K562 (cell line): ENCODE results near the gene RAD1. TPM values are rescaled to one million over a fixed set of nuclear protein-coding genes. Genes with fewer than 3 reads are reported as not detected.

Source experiments
- ATAC-seq: fragments of 200-7000 bp; cut with Tn5 transposase; 3 replicates; pipeline ENCODE4 v1.9.1; 2020; ENCODE audit warnings: moderate library complexity
- BruUV-seq: library from RNA; stranded (reverse); fragments of 400-500 nt; replicated peaks from 2 replicates; lab custom pipeline; 2021; lab: Mats Ljungman, UMichigan
- CTCF ChIA-PET: fragments of 300-600 bp; formaldehyde crosslinking; extraction: SDS; loops from one replicate; lab custom pipeline; 2021; ENCODE audit warnings: low intra/inter-chr PET ratio; lab: Yijun Ruan, JAX
- POLR2A ChIA-PET: fragments of 300-600, 350-650 bp; sonication (Branson Sonifier 250); formaldehyde crosslinking; extraction: SDS; loops from one replicate; lab custom pipeline; 2021; ENCODE audit warnings: antibody characterized with exemption, inconsistent platforms; lab: Yijun Ruan, JAX
- DNase-seq, 4 experiments: peaks; one replicate each; pipeline versions ENCODE4 v3.0.0 to v3.0.0-alpha.2; 2011 to 2018; ENCODE audit warnings: low spot score in 3 of 4, mixed read lengths in 3 of 4; ENCODE audit errors: extremely low read depth in 1 of 4
- FAIRE-seq: peaks from 2 replicates; lab custom pipeline; 2011; peaks lifted over from hg19 to GRCh38; lab: Jason Lieb, UNC
- H2AFZ ChIP-seq: 2 replicates; pipeline ENCODE4 v1.6.0; 2011; ENCODE audit warnings: low read depth, low read length, control low read depth, inconsistent platforms
- H3K27ac ChIP-seq: fragments of 200-600 bp; 3 replicates; pipeline ENCODE4 v1.8.0; 2011; ENCODE audit warnings: low read depth, mild to moderate bottlenecking, control low read depth, inconsistent platforms, low read length, moderate library complexity, mixed read lengths; ENCODE audit errors: extremely low read depth
- H3K27me3 ChIP-seq, 2 experiments: fragments of 300-600 bp in 1 of 2; 2 replicates in 1 of 2; 3 replicates in 1 of 2; pipeline versions ENCODE4 v1.6.0 to v1.8.0; 2011; ENCODE audit warnings: inconsistent platforms in 2 of 2, low read length in 2 of 2, mild to moderate bottlenecking in 1 of 2, mixed read lengths in 1 of 2, moderate library complexity in 1 of 2; ENCODE audit not compliant: control insufficient read depth in 2 of 2, insufficient read depth in 2 of 2
- H3K36me3 ChIP-seq: fragments of 300-600 bp; 3 replicates; pipeline ENCODE4 v1.8.0; 2011; ENCODE audit warnings: mild to moderate bottlenecking, low read length, inconsistent platforms; ENCODE audit not compliant: control insufficient read depth, insufficient read depth
- H3K4me1 ChIP-seq, 2 experiments: fragments of 200-600 bp in 1 of 2; replicated peaks in 1 of 2; 2 replicates in 1 of 2; 3 replicates in 1 of 2; pipeline versions ENCODE4 v1.5.1 to v1.8.0; 2011; ENCODE audit warnings: inconsistent platforms in 2 of 2, low read length in 2 of 2, mild to moderate bottlenecking in 1 of 2, mixed read lengths in 1 of 2, moderate library complexity in 1 of 2; ENCODE audit not compliant: control insufficient read depth in 2 of 2, insufficient read depth in 2 of 2
- H3K4me2 ChIP-seq: 2 replicates; pipeline ENCODE4 v1.6.1; 2011; ENCODE audit warnings: low read length, control low read depth, inconsistent platforms, mixed read lengths; ENCODE audit not compliant: insufficient read depth
- H3K4me3 ChIP-seq: fragments of 200-600 bp; sonication (generic), shearing (Covaris generic); 2 replicates; pipeline ENCODE4 v1.5.1; 2016; ENCODE audit warnings: control low read depth, inconsistent platforms
- H3K79me2 ChIP-seq: fragments of 200-600 bp; 3 replicates; pipeline ENCODE4 v1.8.0; 2011; ENCODE audit warnings: low read length, inconsistent platforms; ENCODE audit not compliant: control insufficient read depth, insufficient read depth
- H3K9ac ChIP-seq, 2 experiments: 2 replicates each; pipeline versions ENCODE4 v1.6.0 to v1.6.1; 2011; ENCODE audit warnings: low read depth in 2 of 2, low read length in 2 of 2, control low read depth in 1 of 2, inconsistent platforms in 1 of 2, mild to moderate bottlenecking in 1 of 2, mixed read lengths in 1 of 2; ENCODE audit not compliant: insufficient read depth in 1 of 2
- H3K9me1 ChIP-seq: one replicate; pipeline ENCODE4 v1.6.0; 2011; ENCODE audit warnings: inconsistent platforms, mild to moderate bottlenecking, low read length, moderate library complexity; ENCODE audit not compliant: control insufficient read depth, insufficient read depth
- H3K9me3 ChIP-seq: replicated peaks from 2 replicates; pipeline ENCODE4 v1.5.1; 2011; ENCODE audit warnings: low read depth, low read length, inconsistent platforms; ENCODE audit not compliant: control insufficient read depth, insufficient read depth
- H4K20me1 ChIP-seq: replicated peaks from 2 replicates; pipeline ENCODE4 v1.6.1; 2011; ENCODE audit warnings: low read length, inconsistent platforms, mixed read lengths; ENCODE audit not compliant: control insufficient read depth, insufficient read depth
- CREM ChIP-seq: IDR thresholded peaks from 2 replicates; pipeline ENCODE4 v1.6.1; 2014; ENCODE audit warnings: antibody characterized with exemption, low read depth
- FOXK2 ChIP-seq, 2 experiments: fragments of 450-650 bp; IDR thresholded peaks in 1 of 2; conservative IDR thresholded peaks in 1 of 2; 2 replicates each; pipeline ENCODE4 v1.6.1; 2016; ENCODE audit warnings: low read depth in 2 of 2, mild to moderate bottlenecking in 1 of 2
- LCOR ChIP-seq: sonication (generic); formaldehyde crosslinking; IDR thresholded peaks from 2 replicates; pipeline ENCODE4 v1.8.0; 2022; ENCODE audit warnings: mild to moderate bottlenecking, missing genetic modification reagents
- POLR2B ChIP-seq: fragments of 450-650 bp; IDR thresholded peaks from 2 replicates; pipeline ENCODE4 v1.6.1; 2018; ENCODE audit warnings: low read depth; ENCODE audit not compliant: partially characterized antibody
- RAD21 ChIP-seq, 2 experiments: fragments of 250-450 bp in 1 of 2; fragments of 450-650 bp in 1 of 2; sonication (Bioruptor Pico) in 1 of 2; formaldehyde crosslinking in 1 of 2; IDR thresholded peaks in 1 of 2; conservative IDR thresholded peaks in 1 of 2; 2 replicates each; pipeline versions ENCODE4 v1.4.0 to v1.8.0; 2020 to 2022; ENCODE audit warnings: mild to moderate bottlenecking in 2 of 2, moderate library complexity in 1 of 2
- STAT5B ChIP-seq: fragments of 250-450 bp; sonication (Bioruptor Pico); IDR thresholded peaks from 2 replicates; pipeline ENCODE4 v1.8.0; 2021; ENCODE audit warnings: mild to moderate bottlenecking, inconsistent platforms
- WGBS: fragments of 100-300 bp; shearing (Covaris generic); methylation state at CpG from one replicate; pipeline ENCODE4 v1.1.6; 2016; ENCODE audit warnings: low coverage, mixed read lengths; ENCODE audit not compliant: insufficient coverage; ENCODE audit errors: missing lambda C conversion rate; 5-methylcytosine and 5-hydroxymethylcytosine counted together
- in situ Hi-C: fragments of 300-500 bp; cut with MboI; formaldehyde crosslinking; loops from 4 replicates; pipeline ENCODE4 v1.15.0; 2018; ENCODE audit warnings: inconsistent platforms, mixed read lengths
- intact Hi-C: fragments of 100-400 bp; cut with micrococcal nuclease; formaldehyde crosslinking; loops from 2 replicates; pipeline ENCODE4 v1.14.2; 2022
- polyA plus RNA-seq, 8 experiments: library from polyadenylated mRNA; depleted of rRNA in 4 of 8; stranded (reverse) in 5 of 8; unstranded in 3 of 8; fragments of >200 nt; fragmentation: Nextera tagmentation in 2 of 8; fragmentation: Illumina TruSeq in 1 of 8; extraction: Ambion mirVana in 2 of 8; extraction: Trizol in 1 of 8; gene quantifications; 2 replicates each; pipeline versions ENCODE4 v1.2.1 to v1.2.3, GENCODE V29; 2011 to 2014; ENCODE audit warnings: inconsistent platforms in 1 of 8, missing spikeins in 1 of 8
- total RNA-seq, 7 experiments: library from RNA; depleted of rRNA in 6 of 7; stranded (reverse); fragments of >200 nt in 6 of 7; fragmentation: Illumina TruSeq in 2 of 7; extraction: Trizol in 2 of 7; gene quantifications; 2 replicates each; pipeline versions ENCODE4 v1.2.1 to v1.2.3, GENCODE V29; 2011 to 2021; ENCODE audit warnings: low replicate concordance in 1 of 7
- TF ChIP-seq, protein P1 (sequence below), 3 experiments: IDR thresholded peaks in 2 of 3; conservative IDR thresholded peaks in 1 of 3; 2 replicates each; pipeline ENCODE4 v1.5.1; 2011 to 2012; ENCODE audit warnings: low read length in 3 of 3, mild to moderate bottlenecking in 3 of 3, control low read depth in 2 of 3, improper control_type of control experiment in 1 of 3, inconsistent platforms in 1 of 3, low read depth in 1 of 3, mixed read lengths in 1 of 3, moderate library complexity in 1 of 3; ENCODE audit not compliant: insufficient read depth in 2 of 3

Gene RAD1
- total and polyA plus RNA-seq, 9 of the 15 experiments (the other 6 are each of a cell fraction or from before 2014, with no cell fraction given) = 44.5 to 148 (median 60.8) TPM

DNA sequence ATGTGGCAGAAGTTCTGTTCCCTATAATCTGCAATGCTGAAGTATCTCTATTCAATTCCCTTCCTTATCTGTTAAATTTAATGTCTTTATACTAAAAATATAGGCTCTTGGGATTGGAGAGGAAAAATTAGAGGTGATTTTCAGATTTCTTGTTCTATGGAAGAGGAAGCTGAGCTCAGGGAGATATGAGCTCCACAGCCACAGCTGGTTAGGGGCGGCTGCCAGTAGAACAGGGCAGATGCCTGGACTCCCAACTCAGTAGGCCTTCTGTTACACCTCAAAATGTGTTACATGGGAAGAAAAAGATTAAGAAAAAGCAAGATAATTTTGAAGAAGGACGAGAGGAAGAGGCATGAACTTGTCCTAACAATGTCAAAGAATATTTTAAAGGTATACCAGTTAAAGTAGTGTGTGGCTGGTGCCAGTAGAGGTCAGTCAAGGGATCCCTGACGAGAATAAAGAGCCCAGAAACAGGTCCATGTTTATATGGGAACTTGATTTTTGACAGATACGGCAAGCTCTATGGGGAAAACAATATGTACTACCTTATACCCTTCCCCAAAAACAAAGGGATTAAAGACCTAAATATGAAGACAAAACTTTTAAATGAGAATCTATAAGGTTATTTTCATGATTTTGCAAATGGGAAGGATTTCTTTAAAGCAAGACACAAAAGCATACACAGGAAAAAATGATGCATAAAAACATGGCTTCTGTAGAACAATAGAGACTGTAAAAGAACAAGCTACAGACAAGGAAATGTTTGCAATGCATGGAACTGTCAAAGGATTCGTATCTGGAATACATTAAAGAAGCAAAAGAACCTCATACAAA lies 42.8 kb upstream of the RAD1 start:
- H3K27ac ChIP-seq = no peak overlapping the region
- ATAC-seq = peak; percentile 91
- no peaks in the 10 kb centered on the region for H4K20me1 ChIP-seq
- ChIA-PET POLR2A (interaction anchor here (0.8 to 1.1 kb wide), 2 partner anchors 9 to 28 kb away, joined by 3 to 4 read pairs; no protein-coding TSS in a partner anchor), CTCF (interaction anchor here (1.3 kb wide), 1 partner anchor 45 kb away, joined by 8 read pairs; no protein-coding TSS in a partner anchor)
- intact Hi-C loops (loop anchor here (1.0 kb wide), 1 partner anchor 45 kb away; no protein-coding TSS in a partner anchor), in situ Hi-C loops (no loop called here)
- H3K4me1 ChIP-seq = no peaks in the 10 kb centered on the region
- peaks cover 36% of the 10 kb centered on the region for H3K36me3 ChIP-seq
- no peaks in the 10 kb centered on the region for H3K79me2 ChIP-seq
- H3K4me3 ChIP-seq = no peak overlapping the region
- 43% methylated on average over 5 of the region's 5 CpGs for WGBS
- no peak overlapping the region for H3K4me2 ChIP-seq
- TF ChIP-seq STAT5B (CRISPR knock-in tag) = no peak
- TF ChIP-seq CREM = 0 out of 2 replicates have a peak, but pooled peaks have one; percentile 6
- no peak for TF ChIP-seq LCOR (CRISPR knock-in tag)
- peak in 1 of 2 experiments; percentile 44; a peak in 1 of 4 replicates for TF ChIP-seq FOXK2 (conservative IDR thresholded peaks at IDR 0.05 in 1 of 2, IDR thresholded peaks at IDR 0.05 in 1 of 2; ENCODE audit: low read depth in 2 of 2)
- TF ChIP-seq, protein P1, sequence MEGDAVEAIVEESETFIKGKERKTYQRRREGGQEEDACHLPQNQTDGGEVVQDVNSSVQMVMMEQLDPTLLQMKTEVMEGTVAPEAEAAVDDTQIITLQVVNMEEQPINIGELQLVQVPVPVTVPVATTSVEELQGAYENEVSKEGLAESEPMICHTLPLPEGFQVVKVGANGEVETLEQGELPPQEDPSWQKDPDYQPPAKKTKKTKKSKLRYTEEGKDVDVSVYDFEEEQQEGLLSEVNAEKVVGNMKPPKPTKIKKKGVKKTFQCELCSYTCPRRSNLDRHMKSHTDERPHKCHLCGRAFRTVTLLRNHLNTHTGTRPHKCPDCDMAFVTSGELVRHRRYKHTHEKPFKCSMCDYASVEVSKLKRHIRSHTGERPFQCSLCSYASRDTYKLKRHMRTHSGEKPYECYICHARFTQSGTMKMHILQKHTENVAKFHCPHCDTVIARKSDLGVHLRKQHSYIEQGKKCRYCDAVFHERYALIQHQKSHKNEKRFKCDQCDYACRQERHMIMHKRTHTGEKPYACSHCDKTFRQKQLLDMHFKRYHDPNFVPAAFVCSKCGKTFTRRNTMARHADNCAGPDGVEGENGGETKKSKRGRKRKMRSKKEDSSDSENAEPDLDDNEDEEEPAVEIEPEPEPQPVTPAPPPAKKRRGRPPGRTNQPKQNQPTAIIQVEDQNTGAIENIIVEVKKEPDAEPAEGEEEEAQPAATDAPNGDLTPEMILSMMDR (IDR thresholded peaks at IDR 0.05 in 2 of 3, conservative IDR thresholded peaks at IDR 0.05 in 1 of 3; ENCODE audit: insufficient read depth in 2 of 3, low read depth in 1 of 3, low read length in 3 of 3) = peak; percentile 50 to 77 (median 72); a peak in 5 of 6 replicates
- TF ChIP-seq RAD21 (CRISPR knock-in tag; conservative IDR thresholded peaks at IDR 0.05 in 1 of 2, IDR thresholded peaks at IDR 0.05 in 1 of 2) = peak in 1 of 2 experiments; percentile 32; a peak in 2 of 4 replicates
- peak; percentile 26 for TF ChIP-seq POLR2B
- peak; percentile 83 for FAIRE-seq
- no peak overlapping the region for H2AFZ ChIP-seq
- peak; percentile 43 to 54 (median 46) for DNase-seq
- H3K9ac ChIP-seq = no peak overlapping the region
- no peaks in the 10 kb centered on the region for H3K27me3 ChIP-seq
- no TSS peak for BruUV-seq
- H3K9me1 ChIP-seq = no peaks in the 10 kb centered on the region
- H3K9me3 ChIP-seq = no peaks in the 10 kb centered on the region
